ENCODE results near the gene CACNA1B.
"Not testable (repeated sequence)": the region's sequence is repeated elsewhere in the genome, so short reads cannot be mapped to it uniquely, and the experiment has no call there.

CACNA1B gene

GRCh38 chr9:138078846-138079245 is 201.3 kb downstream of the CACNA1B start:
- DNase-seq = no peak

GRCh38 chr9:138080979-138081378 is 203.4 kb downstream of the CACNA1B start:
- no peak for DNase-seq

GRCh38 chr9:138082918-138083636 is 205.5 kb downstream of the CACNA1B start:
- DNase-seq = no peak

- no peak for DNase-seq
These were observed 206.3 kb downstream of the CACNA1B start for GRCh38 chr9:138083873-138084272.

- no peak for DNase-seq
These were observed 208.0 kb downstream of the CACNA1B start for GRCh38 chr9:138085568-138085967.

GRCh38 chr9:138092057-138092456 is 214.5 kb downstream of the CACNA1B start:
- DNase-seq = not testable (repeated sequence)

GRCh38 chr9:138094028-138094427 is 216.4 kb downstream of the CACNA1B start:
- DNase-seq = no peak

- DNase-seq = no peak
These were observed 218.4 kb downstream of the CACNA1B start for GRCh38 chr9:138095813-138096518.

GRCh38 chr9:138096519-138096845 is 218.9 kb downstream of the CACNA1B start:
- no peak for DNase-seq

GRCh38 chr9:138097501-138097991 is 220.0 kb downstream of the CACNA1B start:
- no peak for DNase-seq

GRCh38 chr9:138098116-138098907 is 220.7 kb downstream of the CACNA1B start:
- DNase-seq = no peak

GRCh38 chr9:138098908-138099791 is 221.6 kb downstream of the CACNA1B start:
- DNase-seq = no peak

GRCh38 chr9:138099803-138100598 is 222.4 kb downstream of the CACNA1B start:
- no peak for DNase-seq

- no peak for DNase-seq
These were observed 223.2 kb downstream of the CACNA1B start for GRCh38 chr9:138100711-138101350.

GRCh38 chr9:138101444-138102234 is 224.1 kb downstream of the CACNA1B start:
- no peak for DNase-seq

GRCh38 chr9:138102246-138103051 is 224.9 kb downstream of the CACNA1B start:
- DNase-seq = no peak

GRCh38 chr9:138103111-138103848 is 225.7 kb downstream of the CACNA1B start:
- DNase-seq = no peak

GRCh38 chr9:138103849-138104206 is 226.2 kb downstream of the CACNA1B start:
- no peak for DNase-seq
